ENCODE data around the gene LRMDA.

LRMDA gene

GRCh38 chr10:75493464-75493863 lies 62.0 kb downstream of the LRMDA start:
- no peak for DNase-seq (ENCODE audit: extremely low read depth, low read depth)
- no peak for TF ChIP-seq CTCF (IDR thresholded peaks at IDR 0.05; ENCODE audit: low read depth, low read length)

GRCh38 chr10:75495434-75496190 lies 64.2 kb downstream of the LRMDA start:
- no peak for DNase-seq (ENCODE audit: extremely low read depth, low read depth)
- TF ChIP-seq CTCF (IDR thresholded peaks at IDR 0.05; ENCODE audit: low read depth, low read length): no peak

GRCh38 chr10:75496191-75496567 lies 64.8 kb downstream of the LRMDA start:
- TF ChIP-seq CTCF (IDR thresholded peaks at IDR 0.05; ENCODE audit: low read depth, low read length): no peak
- no peak for DNase-seq (ENCODE audit: extremely low read depth, low read depth)

- TF ChIP-seq CTCF (IDR thresholded peaks at IDR 0.05; ENCODE audit: low read depth, low read length): no peak
- DNase-seq (ENCODE audit: extremely low read depth, low read depth): peak; percentile 70
These were observed 66.8 kb downstream of the LRMDA start for GRCh38 chr10:75497997-75498883.

DNA sequence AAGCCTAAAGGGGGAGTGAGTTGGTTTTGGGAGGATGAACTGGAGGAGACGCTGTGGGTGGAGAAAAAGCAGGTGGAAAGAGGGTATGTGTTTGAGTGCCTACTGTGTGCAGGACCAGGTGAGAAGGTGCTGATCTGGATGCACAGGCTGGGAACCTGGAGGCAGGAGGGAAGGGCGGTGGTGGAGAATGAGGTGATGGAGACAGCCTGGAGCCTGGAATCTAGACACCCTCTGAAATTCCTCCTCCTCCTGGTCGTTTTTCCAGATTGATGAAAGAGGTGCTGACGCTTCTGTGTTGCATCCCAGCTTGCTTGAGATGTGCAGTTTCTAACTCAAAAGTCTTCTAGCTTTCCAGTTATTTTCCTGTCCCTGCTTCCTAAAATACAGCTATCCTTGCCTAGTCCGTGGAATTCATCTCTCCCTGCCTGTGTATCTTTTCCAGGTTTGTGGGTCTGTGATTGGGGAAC lies 67.5 kb downstream of the LRMDA start:
- no peak for DNase-seq (ENCODE audit: extremely low read depth, low read depth)
- no peak for TF ChIP-seq CTCF (IDR thresholded peaks at IDR 0.05; ENCODE audit: low read depth, low read length)

DNA sequence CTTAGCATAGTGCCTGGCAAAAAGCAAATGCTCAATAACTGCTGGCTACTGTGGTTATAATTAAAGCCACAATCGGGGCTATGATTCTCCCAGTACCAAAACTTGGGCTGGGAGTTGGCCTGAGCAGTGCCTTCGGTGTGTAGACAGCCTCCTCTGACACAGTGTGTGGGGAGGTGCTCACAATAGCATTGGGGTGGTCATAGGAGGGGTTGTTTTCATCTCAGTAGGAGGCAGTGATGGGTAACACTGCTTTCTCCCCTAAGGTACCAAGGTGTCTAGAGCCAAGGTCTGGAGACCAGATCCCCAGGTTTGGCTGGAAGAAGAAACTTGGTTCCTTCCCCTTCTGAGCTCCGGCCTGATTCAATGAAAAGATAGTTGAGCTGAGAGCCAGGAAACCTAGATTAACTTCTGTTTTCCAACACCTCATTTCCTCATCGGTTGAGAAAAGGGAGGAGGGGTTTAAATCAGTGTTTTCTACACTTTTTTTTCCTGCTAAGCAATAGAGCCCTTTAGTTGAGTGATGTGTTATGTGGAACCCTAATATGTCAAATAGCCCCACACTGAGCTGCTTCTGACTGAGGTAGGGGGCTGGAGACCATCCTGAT lies 68.2 kb downstream of the LRMDA start:
- no peak for TF ChIP-seq CTCF (IDR thresholded peaks at IDR 0.05; ENCODE audit: low read depth, low read length)
- DNase-seq (ENCODE audit: extremely low read depth, low read depth): no peak

Data from AG09319 (cell line).